GM19035 (cell line): ENCODE results near the gene NMT1.

Source experiments
- ATAC-seq: cut with Tn5 transposase; IDR thresholded peaks from one replicate; pipeline ENCODE4 v1.9.1; 2021; ENCODE audit not compliant: unreplicated experiment

The NMT1 gene

DNA sequence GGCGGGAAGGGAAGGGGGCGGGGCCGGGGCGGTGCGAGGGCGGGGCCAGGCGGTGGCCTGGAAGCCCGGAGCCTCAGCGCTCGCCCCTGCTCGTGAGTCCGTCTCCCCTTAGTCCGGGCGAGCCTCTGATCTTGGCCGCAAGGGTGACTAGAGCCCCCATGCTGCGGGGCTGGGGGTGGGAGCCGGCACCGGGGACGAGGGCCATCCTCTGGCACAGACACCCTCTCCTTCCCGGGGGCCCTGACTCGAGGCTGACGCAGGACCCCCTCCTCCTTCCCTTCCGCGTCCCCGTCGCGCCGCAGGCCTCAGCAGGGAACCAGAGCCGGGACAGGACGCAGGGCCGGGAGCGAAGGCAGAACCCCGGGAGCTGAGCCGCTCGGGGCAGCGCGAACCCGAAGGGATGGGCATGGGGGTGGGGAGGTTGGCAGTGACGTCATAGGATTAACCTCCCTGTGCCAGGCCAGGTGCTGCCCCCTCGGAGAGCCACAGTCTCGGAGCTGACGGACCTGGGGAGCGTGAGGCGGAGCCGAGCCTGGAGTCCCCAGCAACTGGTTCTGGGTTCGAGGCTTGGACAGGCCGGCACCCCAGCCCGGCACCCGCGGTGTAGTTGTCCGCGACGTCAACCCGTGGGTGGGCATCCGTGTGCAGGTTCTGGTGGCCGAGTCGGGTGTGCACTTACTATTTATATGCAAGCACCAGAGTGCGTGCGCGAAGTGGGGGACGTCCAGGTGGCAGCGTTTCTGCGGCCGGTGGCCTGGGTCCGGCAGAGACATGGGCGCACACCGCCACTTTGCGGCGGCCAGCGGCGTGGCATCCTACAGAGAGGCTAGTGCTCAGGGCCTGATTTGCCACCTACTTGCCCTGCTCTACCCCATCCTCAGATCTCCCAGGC, 71.7 kb downstream of the NMT1 start:
- no peak for ATAC-seq

DNA sequence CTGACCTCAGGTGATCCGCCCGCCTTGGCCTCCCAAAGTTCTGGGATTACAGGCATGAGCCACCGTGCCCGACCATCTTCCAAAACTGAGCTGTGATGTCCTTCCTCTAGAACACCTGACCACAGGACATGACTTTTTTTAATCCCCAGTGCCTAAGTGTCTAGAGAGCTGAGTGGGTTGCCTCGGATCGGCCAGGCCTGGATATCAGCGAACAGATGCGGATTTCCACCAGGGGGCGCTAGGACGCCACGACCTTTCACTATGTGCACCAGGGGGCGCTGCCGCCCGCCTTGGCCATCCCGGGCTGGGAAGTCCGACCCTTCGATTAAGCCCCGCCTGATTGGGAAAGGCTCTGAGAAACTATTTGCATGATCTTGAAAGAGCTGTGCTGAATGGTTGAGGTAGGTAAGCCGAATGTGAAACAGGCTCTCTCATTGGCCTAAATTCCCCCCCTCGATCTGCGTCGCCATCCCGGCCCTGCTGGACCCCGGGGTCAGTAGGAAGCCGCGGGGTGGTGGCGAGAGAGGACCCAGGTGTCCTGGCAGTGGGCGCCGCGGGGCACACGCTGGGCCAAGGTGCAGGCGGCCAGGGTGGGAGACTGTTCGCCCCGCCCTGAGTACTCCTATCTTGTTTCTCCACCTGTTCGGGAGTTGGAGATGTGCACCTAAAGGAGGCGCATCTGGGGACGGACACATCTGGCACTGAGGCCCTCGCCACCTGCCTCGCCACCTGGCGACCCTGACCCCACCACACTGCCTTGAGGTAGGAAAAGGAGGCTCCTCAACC, 74.3 kb downstream of the NMT1 start, which contains the start of gene ACBD4:
Gene ACBD4 (plus strand): TSS at position 496 of the 786 bp plus-strand sequence. CDS start 458 bp downstream, outside the sequence.
- peak; percentile 82 for ATAC-seq

DNA sequence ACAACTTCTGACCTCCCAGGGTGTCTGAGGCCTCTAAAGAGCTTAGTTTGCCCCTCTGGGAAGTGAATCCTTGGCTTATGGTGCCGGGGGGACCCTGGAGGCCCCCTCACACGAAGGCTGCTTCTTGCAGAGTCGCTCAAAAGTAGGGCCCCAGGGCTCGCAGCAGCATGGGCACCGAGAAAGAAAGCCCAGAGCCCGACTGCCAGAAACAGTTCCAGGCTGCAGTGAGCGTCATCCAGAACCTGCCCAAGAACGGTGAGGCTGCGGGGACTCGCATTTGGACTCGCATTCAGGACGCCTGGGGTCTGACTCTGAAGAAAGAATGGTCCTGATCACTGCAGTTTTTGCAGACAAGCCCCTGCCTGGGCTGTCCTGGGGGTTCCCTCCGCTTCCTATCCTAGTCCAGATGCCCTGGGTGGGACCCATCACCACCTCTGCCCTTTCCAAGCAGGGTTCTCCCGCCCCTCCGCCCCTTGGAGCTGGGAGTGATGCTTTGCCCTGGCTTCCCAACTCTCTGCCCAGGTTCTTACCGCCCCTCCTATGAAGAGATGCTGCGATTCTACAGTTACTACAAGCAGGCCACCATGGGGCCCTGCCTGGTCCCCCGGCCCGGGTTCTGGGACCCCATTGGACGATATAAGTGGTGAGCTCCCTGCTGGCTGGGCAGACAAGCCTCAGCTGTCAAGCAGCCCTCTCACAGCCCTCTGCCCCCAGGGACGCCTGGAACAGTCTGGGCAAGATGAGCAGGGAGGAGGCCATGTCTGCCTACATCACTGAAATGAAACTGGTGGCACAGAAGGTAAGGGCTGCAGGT, 75.1 kb downstream of the NMT1 start:
- no peak for ATAC-seq

DNA sequence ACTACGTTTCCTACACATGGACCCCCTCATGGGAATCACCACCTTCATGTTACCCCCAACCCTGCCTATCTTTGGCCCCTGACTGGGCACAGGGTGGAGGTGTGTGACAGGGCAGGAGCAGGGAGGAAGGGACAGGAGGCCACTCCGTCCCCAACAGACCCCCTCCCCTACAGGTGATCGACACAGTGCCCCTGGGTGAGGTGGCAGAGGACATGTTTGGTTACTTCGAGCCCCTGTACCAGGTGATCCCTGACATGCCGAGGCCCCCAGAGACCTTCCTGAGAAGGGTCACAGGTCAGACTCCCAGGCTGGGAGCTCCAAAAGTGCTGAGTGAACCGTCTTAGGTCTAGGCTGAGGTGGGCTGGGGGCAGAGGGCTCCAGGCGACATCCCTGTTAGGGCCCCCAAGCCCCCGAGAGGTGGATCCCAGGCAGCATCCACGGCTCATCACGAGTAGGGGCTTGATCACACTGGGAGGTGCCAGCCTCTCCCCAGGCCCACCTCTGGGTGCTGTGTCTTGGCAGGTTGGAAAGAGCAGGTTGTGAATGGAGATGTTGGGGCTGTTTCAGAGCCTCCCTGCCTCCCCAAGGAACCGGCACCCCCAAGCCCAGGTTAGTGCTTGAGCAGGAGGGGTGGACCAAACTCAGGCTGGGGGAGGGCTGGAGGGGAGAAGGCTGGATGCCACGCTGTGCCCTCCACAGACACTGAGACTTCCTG, 75.9 kb downstream of the NMT1 start:
- no peak for ATAC-seq

DNA sequence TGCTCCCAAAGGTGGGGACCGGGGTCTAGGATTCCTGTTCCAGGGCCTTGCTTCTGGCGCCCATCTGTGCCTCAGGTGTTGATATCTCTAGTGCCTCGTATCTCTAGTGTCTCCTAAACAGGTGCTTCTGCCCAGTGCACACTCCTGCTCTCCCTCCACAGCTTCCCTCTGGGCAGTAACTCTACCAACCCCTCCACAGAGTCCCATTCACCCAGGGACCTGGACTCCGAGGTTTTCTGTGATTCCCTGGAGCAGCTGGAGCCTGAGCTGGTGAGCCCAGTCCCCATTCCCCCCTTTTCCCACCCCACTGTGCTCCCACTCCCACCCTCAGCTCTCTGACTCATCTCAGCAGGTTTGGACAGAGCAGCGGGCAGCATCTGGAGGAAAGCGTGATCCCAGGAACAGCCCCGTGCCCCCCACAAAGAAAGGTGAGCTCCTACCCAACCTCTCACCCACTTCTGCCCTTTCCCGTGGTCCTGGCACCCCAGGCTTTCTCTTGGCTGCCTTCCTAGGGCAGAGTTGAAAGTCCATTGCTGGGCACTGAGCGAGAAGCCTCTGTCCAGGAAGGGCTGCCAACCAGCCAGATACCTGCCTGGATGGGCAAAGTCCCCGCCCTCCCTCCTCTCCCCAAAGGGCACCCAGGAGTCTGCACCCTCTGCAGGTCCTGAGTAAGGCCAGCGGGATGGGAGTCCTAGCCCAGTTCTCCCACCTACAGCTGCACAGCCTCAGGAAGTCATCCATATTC, 76.6 kb downstream of the NMT1 start:
- no peak for ATAC-seq

DNA sequence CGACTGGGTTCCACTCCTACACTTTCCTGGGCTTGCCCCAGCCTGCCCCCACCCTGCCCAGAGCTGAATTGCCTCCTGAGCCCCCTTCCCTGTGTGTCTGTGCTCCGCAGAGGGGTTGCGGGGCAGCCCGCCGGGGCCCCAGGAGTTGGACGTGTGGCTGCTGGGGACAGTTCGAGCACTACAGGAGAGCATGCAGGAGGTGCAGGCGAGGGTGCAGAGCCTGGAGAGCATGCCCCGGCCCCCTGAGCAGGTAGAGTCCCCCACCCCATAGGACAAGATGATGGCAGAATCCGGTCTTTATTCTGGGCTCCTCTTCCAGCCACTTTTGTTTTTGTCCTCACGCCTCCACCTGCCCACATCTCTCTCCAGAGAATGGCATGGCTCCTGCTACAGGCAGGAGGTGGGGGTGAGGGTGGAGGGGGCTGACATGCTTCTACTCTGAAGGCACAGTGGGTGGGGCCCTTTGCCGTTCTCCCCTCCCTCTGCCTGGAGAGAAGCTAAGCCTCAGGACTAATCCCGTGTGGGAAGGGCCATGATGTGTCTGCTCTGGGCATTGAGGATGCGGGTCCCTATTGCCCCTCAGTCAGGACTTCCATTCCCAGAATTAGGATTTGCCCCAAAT, 77.9 kb downstream of the NMT1 start:
- no peak for ATAC-seq

DNA sequence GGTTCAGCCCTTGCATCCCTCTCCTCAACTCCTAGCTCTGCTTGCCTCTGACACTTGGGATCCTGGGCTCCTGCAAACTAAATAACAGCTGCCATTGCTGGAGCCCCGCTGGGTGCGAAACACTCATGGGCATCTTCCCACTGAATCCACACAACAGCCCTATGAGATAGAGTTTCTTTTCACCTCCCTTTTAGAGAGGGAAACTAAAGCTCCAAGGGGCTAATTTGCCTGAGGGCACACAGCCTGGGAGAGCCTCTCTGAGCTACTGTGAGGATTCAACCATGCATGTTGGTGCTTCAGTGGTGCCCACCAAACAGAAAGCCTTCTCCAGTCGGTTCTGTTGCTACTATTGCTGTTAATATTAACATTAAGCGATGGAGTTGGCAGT, 78.4 kb downstream of the NMT1 start:
- ATAC-seq: no peak

DNA sequence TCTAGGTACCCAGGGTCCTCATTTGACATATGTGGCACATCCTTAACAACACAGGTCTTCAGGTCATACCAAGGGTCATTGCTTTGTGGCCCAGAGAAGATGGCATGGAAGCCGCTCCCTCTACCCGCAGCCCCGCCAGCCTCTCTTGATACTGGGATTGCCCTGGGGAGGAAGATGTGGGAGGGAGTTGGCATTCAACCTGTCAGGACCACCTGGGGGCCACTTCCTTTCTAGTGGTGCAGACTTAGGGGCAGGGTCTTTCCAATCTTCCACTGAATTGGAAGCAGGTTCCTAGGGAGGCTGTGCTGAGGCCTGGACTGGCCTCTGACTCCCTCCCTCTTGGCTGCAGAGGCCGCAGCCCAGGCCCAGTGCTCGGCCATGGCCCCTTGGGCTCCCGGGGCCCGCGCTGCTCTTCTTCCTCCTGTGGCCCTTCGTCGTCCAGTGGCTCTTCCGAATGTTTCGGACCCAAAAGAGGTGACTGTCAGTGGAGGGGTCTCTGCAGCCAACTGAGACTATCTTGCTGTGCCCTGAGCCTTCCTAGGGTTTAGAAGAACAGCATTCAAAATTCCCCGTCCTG, 82.1 kb downstream of the NMT1 start:
- ATAC-seq: no peak

DNA sequence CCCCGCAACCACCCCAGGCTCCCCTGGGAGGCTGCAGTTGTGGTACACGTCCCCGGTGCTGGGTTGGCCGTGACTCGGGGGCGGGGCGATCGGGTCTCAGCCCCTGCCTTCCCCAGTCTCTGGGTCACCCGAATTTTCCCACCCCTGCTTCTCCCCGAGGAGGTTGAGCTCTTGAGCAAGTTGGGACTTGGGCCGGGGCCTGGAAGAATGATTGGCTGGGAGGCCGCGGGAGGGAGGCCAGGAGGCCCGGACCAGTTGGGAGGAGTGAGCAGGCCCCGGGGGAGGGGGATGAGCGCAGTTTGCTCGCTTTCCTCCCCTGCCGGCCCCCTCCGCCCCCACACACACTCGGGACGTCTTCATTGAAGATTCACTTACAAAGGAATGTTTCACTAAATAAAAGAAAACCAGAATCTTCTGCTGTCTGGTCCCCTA, 82.7 kb downstream of the NMT1 start:
- ATAC-seq: no peak

DNA sequence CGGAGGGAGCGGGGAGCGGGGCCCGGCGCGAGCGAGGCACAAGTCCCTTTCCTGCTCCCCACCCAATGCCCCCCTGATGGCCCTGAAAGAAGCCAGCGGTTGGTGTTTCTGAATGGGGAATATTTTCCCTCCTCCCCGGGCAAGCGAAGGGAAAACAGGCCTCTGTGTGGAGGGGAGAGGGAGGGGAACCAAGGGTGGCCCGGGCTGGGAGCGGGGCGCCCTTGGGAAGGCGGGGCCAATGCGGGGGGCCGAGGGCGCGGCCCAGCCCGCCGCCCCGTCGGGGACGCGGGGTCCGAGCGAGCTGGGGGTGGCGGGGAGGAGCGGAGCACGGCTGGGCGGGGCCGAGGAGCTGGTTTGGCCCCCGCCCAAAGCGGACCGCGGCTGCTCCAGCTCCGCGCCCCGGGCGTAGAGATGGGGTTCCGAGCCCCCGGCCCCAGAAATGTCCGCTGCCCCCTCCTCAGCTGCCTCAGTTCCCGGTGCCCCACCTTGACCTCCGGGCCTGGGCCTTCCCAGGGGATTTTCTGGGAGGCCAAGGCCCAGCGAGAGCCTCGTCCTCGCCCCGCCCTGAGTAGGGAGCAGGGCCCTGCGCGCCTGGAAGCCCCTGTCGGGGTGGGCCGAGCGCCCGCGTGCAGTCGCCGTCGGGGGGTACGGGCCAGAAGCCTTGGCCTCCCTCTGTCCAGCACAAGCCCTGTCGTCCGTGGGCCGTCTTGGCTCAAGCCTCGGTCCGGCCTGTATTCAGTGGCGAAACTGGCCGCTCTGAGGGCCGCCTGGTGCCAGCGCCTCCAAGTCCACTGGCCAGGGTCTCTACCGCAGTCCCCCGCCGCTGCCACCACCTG, 83.3 kb downstream of the NMT1 start:
- no peak for ATAC-seq

DNA sequence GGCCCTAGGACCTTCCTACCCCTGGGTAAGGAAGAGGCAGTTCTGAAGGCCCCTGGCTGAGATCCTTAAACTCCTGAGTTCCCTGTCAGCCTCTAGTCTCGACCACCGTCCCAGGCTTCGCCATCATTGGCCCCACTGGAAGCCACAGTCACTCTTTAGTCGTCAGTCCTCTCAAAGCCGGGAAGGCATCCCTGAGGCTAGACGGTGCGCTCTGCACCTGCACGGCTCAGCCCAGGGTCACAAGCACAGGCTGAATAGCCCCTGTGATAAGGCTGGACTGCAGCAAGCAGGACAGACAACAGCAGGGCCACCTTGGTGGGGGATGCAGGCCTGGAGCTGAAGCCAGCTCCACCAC, 83.9 kb downstream of the NMT1 start:
- no peak for ATAC-seq

DNA sequence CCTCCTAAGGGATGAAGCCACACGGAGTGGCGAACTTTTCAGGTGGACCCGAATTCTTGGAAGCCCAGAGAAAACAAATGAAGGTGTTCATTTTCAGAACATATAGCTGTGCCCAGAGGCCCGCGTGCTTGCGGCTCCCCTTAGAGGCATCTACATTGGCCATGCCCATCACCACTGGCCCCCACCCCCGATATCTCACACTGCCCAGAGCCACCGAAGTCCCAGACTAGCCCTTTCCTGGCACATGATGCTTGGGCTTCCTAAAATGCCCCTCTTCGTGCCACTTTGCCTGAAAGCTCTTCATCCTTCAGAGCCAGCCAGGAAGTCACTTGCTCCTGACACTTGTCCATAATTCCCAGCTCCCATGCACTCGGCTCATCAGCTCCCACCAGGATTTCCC, 85.0 kb downstream of the NMT1 start:
- no peak for ATAC-seq

DNA sequence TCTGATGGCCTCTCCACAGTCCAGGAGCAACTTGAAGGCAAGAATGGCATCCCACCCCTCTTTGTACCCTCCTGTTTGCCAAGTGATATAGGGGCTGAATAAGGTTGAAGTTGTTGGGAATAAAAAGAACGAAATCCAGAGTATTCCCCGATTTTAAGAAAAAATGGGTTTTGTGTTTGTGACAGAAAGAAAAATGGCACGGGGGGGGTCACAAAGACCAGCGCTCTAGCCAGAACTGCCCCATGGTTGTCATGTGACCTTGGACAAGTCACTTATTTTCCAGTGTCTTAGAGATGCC, 85.4 kb downstream of the NMT1 start:
- no peak for ATAC-seq

DNA sequence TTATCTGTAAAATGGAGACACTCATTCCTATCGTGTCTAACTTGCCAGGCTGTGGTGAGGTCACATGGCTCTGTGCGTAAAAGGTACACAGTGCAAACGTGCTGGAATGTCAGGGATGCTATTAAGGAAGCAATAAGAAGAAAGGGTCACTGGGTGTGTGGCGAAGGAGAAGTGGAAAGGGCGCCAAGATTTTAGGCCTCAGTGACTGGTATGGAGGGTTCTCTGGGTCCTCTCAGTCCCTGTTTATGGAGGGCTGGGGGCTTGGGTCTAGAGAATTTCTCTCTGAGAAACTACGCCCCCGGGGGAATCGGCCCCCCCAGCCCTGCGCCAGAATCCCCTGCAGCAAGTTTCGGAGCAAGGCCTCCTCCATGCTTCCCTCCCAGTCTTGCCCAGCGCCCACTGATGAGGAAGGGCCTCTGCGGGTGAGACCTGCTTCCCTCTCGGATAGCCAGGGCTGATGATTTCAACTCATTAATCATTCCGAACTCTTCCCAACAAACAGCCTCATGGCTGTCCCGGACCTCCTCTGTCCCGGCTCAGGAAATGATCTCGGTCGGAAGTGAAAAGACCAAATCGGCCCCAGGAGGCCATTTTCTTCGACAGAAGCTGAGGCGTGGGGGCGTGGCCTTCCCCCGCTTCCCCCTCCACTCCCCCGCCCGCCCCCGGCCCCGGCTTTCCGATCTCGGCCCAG, 85.9 kb downstream of the NMT1 start:
- peak; percentile 3 for ATAC-seq

DNA sequence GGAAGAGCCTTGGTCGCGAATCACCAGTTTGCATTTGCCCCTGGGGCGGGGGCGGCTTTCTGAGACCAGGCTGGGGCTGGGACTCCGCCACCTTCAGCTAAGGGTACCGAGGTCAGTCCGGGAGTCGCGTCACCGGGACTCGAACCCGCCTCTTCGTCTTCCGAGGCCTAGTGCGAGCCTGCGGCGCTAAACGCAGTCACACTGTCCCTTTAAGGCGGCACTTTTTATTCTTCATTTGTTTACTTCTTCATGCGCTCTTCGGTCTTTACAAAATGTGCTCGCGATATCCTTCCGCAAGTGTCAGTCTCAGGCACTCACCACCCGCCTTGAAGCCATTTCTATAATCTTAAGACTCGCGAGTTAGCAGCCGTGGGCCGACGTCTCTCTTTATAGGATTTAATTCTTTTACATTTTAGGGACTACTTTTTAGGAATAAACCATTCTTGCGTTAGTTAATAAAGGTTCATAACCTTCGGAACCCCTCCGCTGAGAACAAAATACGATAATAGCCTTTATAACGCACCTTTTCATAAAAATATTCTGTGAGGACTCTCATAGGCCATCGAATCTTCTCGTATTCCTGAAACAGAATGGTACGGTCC, 86.6 kb downstream of the NMT1 start:
- peak; percentile 29 for ATAC-seq

DNA sequence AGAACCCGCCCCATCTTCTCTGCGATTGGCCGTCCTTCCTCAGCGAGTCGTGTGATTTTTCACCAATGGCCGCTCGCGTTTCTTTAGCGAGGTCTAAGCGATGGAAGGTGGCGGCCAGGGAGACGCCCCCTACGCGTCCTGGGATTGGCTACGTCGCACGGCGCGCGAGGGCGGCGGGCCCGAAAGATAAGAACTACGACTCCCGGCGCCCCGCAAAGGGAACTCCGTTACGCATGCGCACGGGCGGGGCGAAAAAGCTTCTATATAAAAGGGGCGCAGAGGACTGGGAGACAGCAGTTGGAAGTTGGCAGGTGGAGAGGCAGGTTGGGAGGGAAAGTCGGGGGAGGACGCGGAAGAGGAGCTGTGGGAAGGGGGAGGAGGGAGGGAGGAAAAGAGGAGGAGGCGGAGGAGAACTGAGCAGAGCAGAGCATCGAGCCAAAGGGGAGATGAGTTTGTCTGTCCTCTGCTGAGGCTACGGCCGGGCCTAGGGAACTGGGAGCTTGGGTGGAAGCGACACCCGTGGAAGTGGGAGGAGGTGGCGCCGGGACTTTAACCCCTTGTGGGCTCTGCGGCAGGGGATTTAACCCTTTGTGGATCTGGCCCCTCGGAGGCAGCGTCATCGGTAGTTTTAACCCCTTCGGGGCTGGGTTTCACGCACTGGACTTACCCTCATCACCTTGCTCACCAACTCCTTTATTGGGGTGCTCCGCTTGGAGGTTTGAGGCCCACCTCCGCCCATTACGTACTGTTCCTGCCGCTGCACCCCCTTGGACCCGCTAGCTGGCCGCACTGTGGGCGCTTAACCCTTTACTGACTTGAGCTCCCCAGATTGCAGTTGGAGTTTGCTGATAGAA, 87.3 kb downstream of the NMT1 start, which contains the start of gene HEXIM1:
Gene HEXIM1 (plus strand): TSS at position 293 of the 854 bp plus-strand sequence. CDS start 716 bp downstream, outside the sequence.
- ATAC-seq: peak; percentile 62
